HG03442 (cell line): ENCODE results near the gene FTCD.

Experiments used
- ATAC-seq: cut with Tn5 transposase; IDR thresholded peaks from one replicate; pipeline ENCODE4 v1.9.1; 2021; ENCODE audit warnings: mild to moderate bottlenecking, moderate library complexity; ENCODE audit not compliant: unreplicated experiment

FTCD gene

GRCh38 chr21:46124926-46125845, 30.2 kb downstream of the FTCD start:
- ATAC-seq = no peak

- ATAC-seq = no peak
Measured at GRCh38 chr21:46124083-46124925, 31.1 kb downstream of the FTCD start.

GRCh38 chr21:46122758-46123683, 32.4 kb downstream of the FTCD start:
- ATAC-seq = no peak

GRCh38 chr21:46122237-46122671, 33.1 kb downstream of the FTCD start:
- ATAC-seq = no peak

GRCh38 chr21:46121286-46122221, 33.8 kb downstream of the FTCD start:
- ATAC-seq = no peak

GRCh38 chr21:46120301-46121285, 34.8 kb downstream of the FTCD start:
- ATAC-seq = no peak

GRCh38 chr21:46119637-46120271, 35.6 kb downstream of the FTCD start:
- no peak for ATAC-seq

GRCh38 chr21:46119144-46119636, 36.2 kb downstream of the FTCD start:
- no peak for ATAC-seq

- ATAC-seq = no peak
Measured at GRCh38 chr21:46118316-46119143, 36.8 kb downstream of the FTCD start.

- ATAC-seq = no peak
Measured at GRCh38 chr21:46117586-46118315, 37.6 kb downstream of the FTCD start.

- ATAC-seq = no peak
Measured at GRCh38 chr21:46116776-46117585, 38.4 kb downstream of the FTCD start.

GRCh38 chr21:46116189-46116775, 39.1 kb downstream of the FTCD start:
- ATAC-seq = no peak

- no peak for ATAC-seq
Measured at GRCh38 chr21:46115441-46116188, 39.8 kb downstream of the FTCD start.

GRCh38 chr21:46114963-46115362, 40.4 kb downstream of the FTCD start:
- no peak for ATAC-seq
